ENCODE data around the gene EML3.
"Not testable (repeated sequence)": the region's sequence is repeated elsewhere in the genome, so short reads cannot be mapped to it uniquely, and the experiment has no call there.

Gene EML3

DNA sequence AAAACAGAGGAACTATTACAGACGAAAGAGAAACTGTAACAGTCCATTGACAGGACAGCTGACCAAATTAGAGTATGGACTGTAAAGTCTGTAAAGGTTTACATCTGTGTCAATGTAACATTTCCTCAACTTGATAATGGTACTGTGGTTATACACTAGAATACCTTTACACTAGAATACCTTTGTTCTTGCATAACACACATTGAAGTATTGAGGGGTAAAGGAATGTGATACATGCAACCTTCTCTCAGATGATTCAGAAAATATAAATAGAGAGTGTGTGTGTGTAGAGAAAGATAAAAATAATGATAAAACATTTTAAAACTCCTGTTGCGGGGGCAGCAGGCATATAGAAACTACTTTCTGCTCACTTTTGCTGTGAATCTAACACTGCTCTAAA lies 33.3 kb downstream of the EML3 start:
- Histone ChIP-seq H3K9me3 (no peaks in the 10 kb centered on the region), H3K4me1 (peaks cover 11% of the 10 kb centered on the region), H3K27me3 (ENCODE audit: low read depth) (no peaks in the 10 kb centered on the region), H3K36me3 (replicated peaks) (peaks cover 66% of the 10 kb centered on the region), H3K4me3 (no peak overlapping the region)
- in situ Hi-C loops (cut with MboI; ENCODE audit: low sequenced_read_pairs) = no loop called here
- no peak for DNase-seq (ENCODE audit: low spot score in 2 of 2)

DNA sequence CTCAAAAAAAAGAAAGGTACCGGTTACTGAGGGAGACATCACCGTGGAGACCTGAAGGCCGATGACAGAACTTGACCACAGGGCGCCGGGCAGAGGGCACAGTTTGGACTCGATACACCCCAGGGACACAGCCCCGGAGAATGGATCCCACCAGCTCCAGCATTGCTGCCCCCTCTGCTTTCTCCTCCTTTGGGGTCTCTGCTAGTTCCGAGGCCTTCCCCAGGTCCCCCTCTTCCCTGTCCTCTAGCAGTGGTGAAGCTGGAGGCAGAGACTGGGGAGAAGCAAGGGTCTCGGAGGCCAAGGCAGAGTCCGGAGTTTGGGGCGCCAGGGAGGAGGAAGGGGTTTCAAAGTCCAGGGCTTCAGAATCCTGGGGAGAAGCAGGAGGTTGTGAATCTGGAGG lies 34.0 kb downstream of the EML3 start:
- in situ Hi-C loops (cut with MboI; ENCODE audit: low sequenced_read_pairs) = no loop called here
- Histone ChIP-seq H3K4me3 (no peak overlapping the region), H3K4me1 (peaks cover 11% of the 10 kb centered on the region), H3K9me3 (no peaks in the 10 kb centered on the region), H3K27me3 (ENCODE audit: low read depth) (no peaks in the 10 kb centered on the region), H3K36me3 (replicated peaks) (peaks cover 65% of the 10 kb centered on the region)
- DNase-seq (ENCODE audit: low spot score in 2 of 2) = no peak

- no peaks in the 10 kb centered on the region for H3K27me3 ChIP-seq (ENCODE audit: low read depth)
- H3K4me1 ChIP-seq = peaks cover 14% of the 10 kb centered on the region
- no peak overlapping the region for H3K4me3 ChIP-seq
- no peak for DNase-seq (ENCODE audit: low spot score in 2 of 2)
- H3K36me3 ChIP-seq (replicated peaks) = peaks cover 73% of the 10 kb centered on the region
- H3K9me3 ChIP-seq = no peaks in the 10 kb centered on the region
- in situ Hi-C loops (cut with MboI; ENCODE audit: low sequenced_read_pairs) = no loop called here
Observed at GRCh38 chr11:62577046-62577714, 35.4 kb downstream of the EML3 start.

- in situ Hi-C loops (cut with MboI; ENCODE audit: low sequenced_read_pairs) = no loop called here
- Histone ChIP-seq H3K4me3 (no peak overlapping the region), H3K27me3 (ENCODE audit: low read depth) (no peaks in the 10 kb centered on the region), H3K9me3 (no peaks in the 10 kb centered on the region), H3K36me3 (replicated peaks) (peaks cover 75% of the 10 kb centered on the region), H3K4me1 (peaks cover 22% of the 10 kb centered on the region)
- DNase-seq (ENCODE audit: low spot score in 2 of 2) = no peak
Observed at GRCh38 chr11:62575837-62576236, 36.7 kb downstream of the EML3 start.

- in situ Hi-C loops (cut with MboI; ENCODE audit: low sequenced_read_pairs) = no loop called here
- Histone ChIP-seq H3K4me1 (peaks cover 24% of the 10 kb centered on the region), H3K9me3 (no peaks in the 10 kb centered on the region), H3K36me3 (replicated peaks) (peaks cover 79% of the 10 kb centered on the region), H3K4me3 (peak overlapping the region; percentile 89), H3K27me3 (ENCODE audit: low read depth) (no peaks in the 10 kb centered on the region)
- DNase-seq (ENCODE audit: low spot score in 2 of 2) = no peak
Observed at GRCh38 chr11:62575156-62575555, 37.4 kb downstream of the EML3 start.

- peaks cover 25% of the 10 kb centered on the region for H3K4me1 ChIP-seq
- H3K4me3 ChIP-seq = peak overlapping the region; percentile 89
- DNase-seq (ENCODE audit: low spot score in 2 of 2) = peak in 1 of 2 experiments; percentile 50
- H3K9me3 ChIP-seq = no peaks in the 10 kb centered on the region
- in situ Hi-C loops (cut with MboI; ENCODE audit: low sequenced_read_pairs) = no loop called here
- H3K36me3 ChIP-seq (replicated peaks) = peaks cover 82% of the 10 kb centered on the region
- no peaks in the 10 kb centered on the region for H3K27me3 ChIP-seq (ENCODE audit: low read depth)
Observed at GRCh38 chr11:62574363-62575071, 38.1 kb downstream of the EML3 start.

GRCh38 chr11:62573592-62574362 lies 38.8 kb downstream of the EML3 start, which contains the start of gene EEF1G:
TSS of gene EEF1G (minus strand) at chr11:62573891. CDS start at chr11:62573842, 49 bp downstream.
- no peaks in the 10 kb centered on the region for H3K9me3 ChIP-seq
- no peaks in the 10 kb centered on the region for H3K27me3 ChIP-seq (ENCODE audit: low read depth)
- H3K4me3 ChIP-seq = peak within 1 kb of the TSS; percentile 89
- peaks cover 25% of the 10 kb centered on the region for H3K4me1 ChIP-seq
- in situ Hi-C loops (cut with MboI; ENCODE audit: low sequenced_read_pairs) = no loop called here
- peaks cover 86% of the 10 kb centered on the region for H3K36me3 ChIP-seq (replicated peaks)
- DNase-seq (ENCODE audit: low spot score in 2 of 2) = peak; percentile 99

DNA sequence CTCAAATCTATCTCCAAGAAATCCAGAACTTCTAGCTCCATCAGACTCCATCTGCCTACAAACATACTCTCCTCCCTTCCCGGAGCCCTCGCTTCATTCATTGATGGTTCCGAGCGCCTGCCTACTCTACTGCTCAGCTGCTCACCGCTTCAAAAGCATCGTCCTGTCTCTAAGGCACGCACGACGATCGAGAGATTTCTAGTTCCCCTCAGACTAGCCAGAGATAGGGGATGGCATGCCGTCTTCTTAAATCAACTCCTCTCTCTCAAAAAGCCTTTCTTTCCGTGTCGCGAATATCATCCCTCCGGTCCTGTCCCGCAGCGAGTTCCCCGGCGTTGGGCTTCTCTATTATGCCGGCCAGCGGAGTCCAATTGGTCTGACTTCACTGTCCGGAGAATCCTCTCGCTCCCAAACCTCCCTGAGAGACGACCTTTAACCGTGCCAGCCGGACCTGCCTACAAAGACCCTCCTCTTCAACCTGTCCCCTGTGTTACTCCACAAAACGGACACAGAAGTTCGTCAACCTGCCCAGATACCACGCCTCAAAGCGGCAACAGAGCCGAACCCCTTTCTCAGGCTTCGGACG lies 39.5 kb downstream of the EML3 start:
- Histone ChIP-seq H3K27me3 (ENCODE audit: low read depth) (no peaks in the 10 kb centered on the region), H3K9me3 (no peaks in the 10 kb centered on the region), H3K36me3 (replicated peaks) (peaks cover 86% of the 10 kb centered on the region), H3K4me3 (peak overlapping the region; percentile 89), H3K4me1 (peaks cover 25% of the 10 kb centered on the region)
- in situ Hi-C loops (cut with MboI; ENCODE audit: low sequenced_read_pairs) = no loop called here
- peak in 1 of 2 experiments; percentile 40 for DNase-seq (ENCODE audit: low spot score in 2 of 2)

DNA sequence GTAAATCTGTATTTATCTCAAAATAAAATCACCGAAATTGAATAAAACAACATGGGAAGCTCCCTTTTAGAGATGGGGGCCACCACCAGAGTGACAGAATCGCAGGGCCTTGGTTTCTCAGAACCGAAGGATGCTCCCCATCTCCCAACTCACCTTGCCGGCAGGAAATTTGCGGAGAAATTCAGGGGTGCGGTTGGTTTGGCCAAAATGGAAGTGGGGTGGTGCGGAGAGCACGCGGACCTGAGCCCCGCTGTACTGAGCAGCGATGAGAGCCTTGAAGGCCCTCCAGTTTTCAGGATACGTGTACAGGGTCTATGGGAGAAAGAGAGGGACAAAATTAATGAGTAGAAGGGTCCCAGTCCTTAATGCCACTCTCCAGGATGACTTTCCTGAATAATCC lies 40.1 kb downstream of the EML3 start:
- peak overlapping the region; percentile 89 for H3K4me3 ChIP-seq
- in situ Hi-C loops (cut with MboI; ENCODE audit: low sequenced_read_pairs) = no loop called here
- no peaks in the 10 kb centered on the region for H3K9me3 ChIP-seq
- no peaks in the 10 kb centered on the region for H3K27me3 ChIP-seq (ENCODE audit: low read depth)
- peaks cover 92% of the 10 kb centered on the region for H3K36me3 ChIP-seq (replicated peaks)
- H3K4me1 ChIP-seq = peaks cover 25% of the 10 kb centered on the region
- no peak for DNase-seq (ENCODE audit: low spot score in 2 of 2)

GRCh38 chr11:62571493-62571892 lies 41.1 kb downstream of the EML3 start:
- Histone ChIP-seq H3K4me3 (peak overlapping the region; percentile 89), H3K36me3 (replicated peaks) (peaks cover 94% of the 10 kb centered on the region), H3K4me1 (peaks cover 25% of the 10 kb centered on the region)
- H3K9me3 ChIP-seq; H3K27me3 ChIP-seq (ENCODE audit: low read depth); in situ Hi-C loops (cut with MboI; ENCODE audit: low sequenced_read_pairs); DNase-seq (ENCODE audit: low spot score in 2 of 2): not testable (repeated sequence)

GRCh38 chr11:62570903-62571302 lies 41.7 kb downstream of the EML3 start:
- not testable (repeated sequence) for H3K4me3 ChIP-seq

GRCh38 chr11:62569611-62570010 lies 43.0 kb downstream of the EML3 start:
- no peak for DNase-seq (ENCODE audit: low spot score in 2 of 2)
- H3K4me1 ChIP-seq = peaks cover 17% of the 10 kb centered on the region

More at GRCh38 chr11:62570903-62571302, 41.7 kb downstream of the EML3 start:
- in situ Hi-C loops (cut with MboI; ENCODE audit: low sequenced_read_pairs); DNase-seq (ENCODE audit: low spot score in 2 of 2); H3K27me3 ChIP-seq (ENCODE audit: low read depth); H3K9me3 ChIP-seq: not testable (repeated sequence)
- Histone ChIP-seq H3K36me3 (replicated peaks) (peaks cover 94% of the 10 kb centered on the region), H3K4me1 (peaks cover 25% of the 10 kb centered on the region)

DNA sequence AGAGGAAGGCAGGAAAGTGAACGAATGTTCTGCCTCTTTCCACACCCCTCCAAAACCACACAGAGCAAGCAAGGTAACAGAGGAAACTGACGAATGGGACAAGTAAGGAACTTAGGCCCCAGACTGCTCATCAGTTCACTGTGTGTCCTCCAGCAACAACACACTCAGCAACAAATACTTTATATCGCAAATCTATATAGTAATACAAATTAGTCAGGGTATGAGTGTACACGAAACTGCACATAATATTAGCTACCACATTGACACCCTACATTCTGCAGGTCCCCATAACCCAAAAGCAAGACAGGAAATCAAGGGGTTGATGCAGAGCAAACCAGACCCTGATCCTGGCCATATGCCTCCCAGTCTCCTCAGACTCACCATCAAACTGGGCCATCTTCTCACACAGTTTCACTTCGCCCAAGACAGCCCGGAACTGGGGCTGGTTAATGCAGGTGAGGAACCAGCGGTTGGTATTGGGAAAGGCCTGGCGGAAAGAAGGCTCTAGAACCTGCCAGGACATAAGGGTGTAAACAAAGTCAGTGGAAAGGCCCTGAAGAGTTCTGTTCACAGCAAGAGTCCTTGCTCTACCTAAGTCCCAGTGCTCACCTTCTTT lies 45.4 kb downstream of the EML3 start:
- Histone ChIP-seq H3K27me3 (ENCODE audit: low read depth) (no peaks in the 10 kb centered on the region), H3K36me3 (replicated peaks) (peaks cover 98% of the 10 kb centered on the region), H3K4me1 (peaks cover 10% of the 10 kb centered on the region), H3K9me3 (no peaks in the 10 kb centered on the region), H3K4me3 (no peak overlapping the region)
- in situ Hi-C loops (cut with MboI; ENCODE audit: low sequenced_read_pairs) = no loop called here
- no peak for DNase-seq (ENCODE audit: low spot score in 2 of 2)

More at GRCh38 chr11:62569611-62570010, 43.0 kb downstream of the EML3 start:
- Histone ChIP-seq H3K9me3 (no peaks in the 10 kb centered on the region), H3K27me3 (ENCODE audit: low read depth) (no peaks in the 10 kb centered on the region), H3K4me3 (no peak overlapping the region), H3K36me3 (replicated peaks) (peaks cover 93% of the 10 kb centered on the region)
- in situ Hi-C loops (cut with MboI; ENCODE audit: low sequenced_read_pairs) = no loop called here

Measured in HAP-1 (cell line).